ENCODE measurements around the gene CFTR.

DNA sequence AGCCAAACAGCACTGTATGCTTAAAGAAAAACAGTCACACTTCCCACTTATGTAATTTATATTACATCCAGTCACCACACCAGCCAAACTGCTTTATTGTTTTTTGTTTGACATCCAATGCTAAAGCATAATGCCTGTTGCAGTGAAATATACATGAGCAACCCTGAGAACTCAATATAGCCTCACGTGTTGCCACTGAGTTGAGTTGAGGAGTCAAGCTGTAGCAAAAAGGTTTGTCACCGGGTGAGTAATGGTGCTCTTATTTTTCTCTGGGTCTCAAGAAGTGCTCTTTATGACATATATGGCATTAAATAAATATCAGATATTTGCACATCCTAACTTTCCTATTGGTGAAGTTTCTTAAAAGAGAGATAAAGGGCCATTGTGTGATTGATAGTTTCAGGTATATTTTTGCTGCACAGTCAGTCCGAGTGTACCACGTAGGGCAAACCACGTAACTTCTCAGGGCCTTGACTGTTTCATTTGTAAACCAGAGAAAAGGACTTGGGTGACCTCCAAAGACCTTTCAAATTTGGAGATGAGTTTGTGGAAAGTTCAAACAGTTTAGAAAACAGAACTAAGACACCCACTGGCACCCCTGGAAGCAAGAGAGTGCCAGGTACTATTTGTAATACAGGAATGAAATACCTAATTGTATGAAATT, 168.5 kb downstream of the CFTR start:
- TF ChIP-seq CTCF (IDR thresholded peaks at IDR 0.05; ENCODE audit: low read length) (no peak), EZH2 (IDR thresholded peaks at IDR 0.05; ENCODE audit: borderline replicate concordance, low read length) (no peak)

Data from OCI-LY1 (cell line).